ENCODE data around the gene MDC1. TPM values are rescaled to one million over a fixed set of nuclear protein-coding genes. Genes with fewer than 3 reads are reported as not detected.

MDC1 gene
- total and polyA plus RNA-seq, 2 of the 13 experiments (the other 11 are each of a cell fraction or from before 2014, with no cell fraction given): 8.4 to 14.0 TPM

GRCh38 chr6:30759575-30760239 lies 42.6 kb upstream of the MDC1 start (continued):
- TF ChIP-seq ZNF556 (CRISPR knock-in tag; IDR thresholded peaks at IDR 0.05; ENCODE audit: borderline replicate concordance) (0 out of 2 replicates have a peak, but pooled peaks have one; percentile 40), ZNF430 (CRISPR knock-in tag; IDR thresholded peaks at IDR 0.05) (no peak), PRDM10 (CRISPR knock-in tag; IDR thresholded peaks at IDR 0.05; ENCODE audit: low read depth) (peak; percentile 96), MAFK (conservative IDR thresholded peaks at IDR 0.05 in 1 of 2, IDR thresholded peaks at IDR 0.05 in 1 of 2; ENCODE audit: low read length in 2 of 2) (peak; percentile 72 to 85), ZNF501 (CRISPR knock-in tag; IDR thresholded peaks at IDR 0.05) (peak; percentile 65; the same call in 1 of the 2 replicates), RXRA (CRISPR knock-in tag; IDR thresholded peaks at IDR 0.05) (peak; percentile 17; the same call in 1 of the 2 replicates), ZBTB8A (CRISPR knock-in tag; IDR thresholded peaks at IDR 0.05; ENCODE audit: borderline replicate concordance, low read depth) (no peak), ZNF18 (CRISPR knock-in tag; IDR thresholded peaks at IDR 0.05; ENCODE audit: insufficient replicate concordance) (peak; percentile 99), TEAD3 (CRISPR knock-in tag; optimal IDR thresholded peaks at IDR 0.05; ENCODE audit: borderline replicate concordance) (peak; percentile 99), SALL1 (CRISPR knock-in tag; IDR thresholded peaks at IDR 0.05) (peak; percentile 59), MIER3 (CRISPR knock-in tag; IDR thresholded peaks at IDR 0.05; ENCODE audit: borderline replicate concordance) (peak; percentile 75; the same call in 1 of the 2 replicates), ELF3 (CRISPR knock-in tag; IDR thresholded peaks at IDR 0.05) (peak; percentile 31; the same call in 1 of the 2 replicates), RBFOX2 (IDR thresholded peaks at IDR 0.05; ENCODE audit: low read depth, low read length) (no peak), LCORL (IDR thresholded peaks at IDR 0.05) (no peak), LCORL (CRISPR knock-in tag; IDR thresholded peaks at IDR 0.05) (peak; percentile 51; the same call in 1 of the 2 replicates), NR1H2 (CRISPR knock-in tag; IDR thresholded peaks at IDR 0.05; ENCODE audit: borderline replicate concordance, low read depth) (no peak), ZMAT3 (CRISPR knock-in tag; conservative IDR thresholded peaks at IDR 0.05) (no peak), ARID3A (IDR thresholded peaks at IDR 0.05; ENCODE audit: low read depth, low read length) (peak; percentile 67; the same call in 1 of the 2 replicates), AGO1 (IDR thresholded peaks at IDR 0.05; ENCODE audit: low read depth, low read length, poor library complexity, severe bottlenecking) (no peak), TBX2 (CRISPR knock-in tag; IDR thresholded peaks at IDR 0.05; ENCODE audit: borderline replicate concordance) (peak; percentile 48), YEATS2 (CRISPR knock-in tag; IDR thresholded peaks at IDR 0.05; ENCODE audit: borderline replicate concordance) (peak; percentile 37; the same call in 1 of the 2 replicates), GFI1 (CRISPR knock-in tag; IDR thresholded peaks at IDR 0.05; ENCODE audit: borderline replicate concordance) (no peak), ATF3 (CRISPR knock-in tag; IDR thresholded peaks at IDR 0.05) (peak; percentile 80)

Data from HepG2 (cell line).